ENCODE data around the gene DDX27. TPM values are rescaled to one million over a fixed set of nuclear protein-coding genes. Genes with fewer than 3 reads are reported as not detected.
A peak's percentile ranks its signal among the peaks of the same experiment; 100 is the strongest.

Gene DDX27
- total and polyA plus RNA-seq, 2 of the 13 experiments (the other 11 are each of a cell fraction or from before 2014, with no cell fraction given), result 42.6 to 72.8 TPM

GRCh38 chr20:49278036-49278817 lies 59.0 kb downstream of the DDX27 start, which contains the start of gene ZNFX1 (continued):
- TF ChIP-seq ARID4A (CRISPR knock-in tag; IDR thresholded peaks at IDR 0.05; ENCODE audit: borderline replicate concordance) (peak; percentile 95), MLLT10 (CRISPR knock-in tag; IDR thresholded peaks at IDR 0.05) (peak; percentile 99; the same call in 1 of the 2 replicates), ZBTB33 (CRISPR knock-in tag; IDR thresholded peaks at IDR 0.05) (peak; percentile 74; the same call in 1 of the 2 replicates), FOXK1 (CRISPR knock-in tag; IDR thresholded peaks at IDR 0.05; ENCODE audit: borderline replicate concordance, low read depth) (peak; percentile 89), ZFP90 (CRISPR knock-in tag; IDR thresholded peaks at IDR 0.05; ENCODE audit: borderline replicate concordance) (peak; percentile 99), ZC3H13 (CRISPR knock-in tag; IDR thresholded peaks at IDR 0.05) (peak; percentile 76; the same call in 1 of the 2 replicates), ZNF260 (CRISPR knock-in tag; IDR thresholded peaks at IDR 0.05; ENCODE audit: borderline replicate concordance, low read depth) (no peak), ARHGAP35 (CRISPR knock-in tag; IDR thresholded peaks at IDR 0.05; ENCODE audit: borderline replicate concordance) (peak; percentile 75), ZNF251 (CRISPR knock-in tag; IDR thresholded peaks at IDR 0.05) (0 out of 2 replicates have a peak, but pooled peaks have one; percentile 94), RNF2 (conservative IDR thresholded peaks at IDR 0.05; ENCODE audit: low read depth) (peak; percentile 100), HNRNPH1 (optimal IDR thresholded peaks at IDR 0.05; ENCODE audit: low read depth, low read length) (no peak), ZNF770 (CRISPR knock-in tag; IDR thresholded peaks at IDR 0.05) (peak; percentile 72), ATRX (CRISPR knock-in tag; IDR thresholded peaks at IDR 0.05; ENCODE audit: borderline replicate concordance) (peak; percentile 21; the same call in 1 of the 2 replicates), NFRKB (IDR thresholded peaks at IDR 0.05) (peak; percentile 74; the same call in 1 of the 2 replicates), MXI1 (IDR thresholded peaks at IDR 0.05; ENCODE audit: borderline replicate concordance, low read depth, low read length) (peak; percentile 96; the same call in 2 of the 3 replicates), HOXD1 (CRISPR knock-in tag; IDR thresholded peaks at IDR 0.05) (peak; percentile 97), TFDP1 (CRISPR knock-in tag; IDR thresholded peaks at IDR 0.05; ENCODE audit: borderline replicate concordance) (peak; percentile 97), NRL (CRISPR knock-in tag; IDR thresholded peaks at IDR 0.05; ENCODE audit: borderline replicate concordance) (peak; percentile 93; the same call in 1 of the 2 replicates), MYC (CRISPR knock-in tag; IDR thresholded peaks at IDR 0.05; ENCODE audit: borderline replicate concordance) (peak; percentile 99)
